Natural killer cell (primary cell): ENCODE measurements around the gene DLX4. TPM values are rescaled to one million over a fixed set of nuclear protein-coding genes. Genes with fewer than 3 reads are reported as not detected.

Experiments
- ATAC-seq, 3 donors: fragments of 150-1000 bp in 2 of 3; fragments of 200-7000 bp in 1 of 3; cut with Tn5 transposase; 1 replicate in 1 of 3; 2 replicates in 2 of 3; pipeline ENCODE4 v1.10.0; 2021; ENCODE audit warnings: mild to moderate bottlenecking in 2 of 3, moderate library complexity in 2 of 3
- DNase-seq, 2 donors: peaks; one replicate each; pipeline versions ENCODE4 v3.0.0 to v3.0.0-alpha.2; 2013 to 2021; ENCODE audit warnings: mixed read lengths in 1 of 2
- H3K27ac ChIP-seq: one replicate; pipeline ENCODE4 v1.5.1; 2013; ENCODE audit warnings: mild to moderate bottlenecking, low read length
- H3K27me3 ChIP-seq: one replicate; pipeline ENCODE4 v1.6.1; 2013; ENCODE audit warnings: low read length; ENCODE audit not compliant: control insufficient read depth, insufficient read depth
- H3K36me3 ChIP-seq: one replicate; pipeline ENCODE4 v1.6.1; 2013; ENCODE audit warnings: low read length; ENCODE audit not compliant: control insufficient read depth, insufficient read depth
- H3K4me1 ChIP-seq: one replicate; pipeline ENCODE4 v1.6.1; 2013; ENCODE audit warnings: low read length; ENCODE audit not compliant: control insufficient read depth, insufficient read depth
- H3K4me3 ChIP-seq: one replicate; pipeline ENCODE4 v1.5.1; 2013; ENCODE audit warnings: low read length
- H3K9me3 ChIP-seq: one replicate; pipeline ENCODE4 v1.6.1; 2013; ENCODE audit warnings: low read length; ENCODE audit not compliant: control insufficient read depth, insufficient read depth
- H3K27ac Mint-ChIP-seq, 2 donors: one replicate each; pipeline ENCODE4 v1.8.0; 2022; ENCODE audit warnings: mild to moderate bottlenecking in 2 of 2, mixed read lengths in 2 of 2, moderate library complexity in 1 of 2
- H3K27me3 Mint-ChIP-seq, 2 donors: one replicate each; pipeline ENCODE4 v1.8.0; 2022; ENCODE audit warnings: low read depth in 2 of 2, mixed read lengths in 2 of 2
- H3K36me3 Mint-ChIP-seq: one replicate; pipeline ENCODE4 v1.8.0; 2022; ENCODE audit warnings: mixed read lengths
- H3K4me1 Mint-ChIP-seq, 2 donors: one replicate each; pipeline ENCODE4 v1.8.0; 2022; ENCODE audit warnings: mixed read lengths in 2 of 2
- H3K4me3 Mint-ChIP-seq: one replicate; pipeline ENCODE4 v1.8.0; 2022; ENCODE audit warnings: mild to moderate bottlenecking, moderate library complexity, mixed read lengths
- H3K9me3 Mint-ChIP-seq, 2 donors: one replicate each; pipeline ENCODE4 v1.8.0; 2022; ENCODE audit warnings: mixed read lengths in 2 of 2
- CTCF ChIP-seq: fragments of 200-600 bp; IDR thresholded peaks from one replicate; pipeline ENCODE4 v1.8.0; 2022; ENCODE audit warnings: antibody characterized with exemption
- WGBS: methylation state at CpG from one replicate; pipeline ENCODE4 v1.1.7; 2013; ENCODE audit warnings: missing lambda C conversion rate; ENCODE audit not compliant: insufficient coverage; 5-methylcytosine and 5-hydroxymethylcytosine counted together
- intact Hi-C: fragments of 100-400 bp; cut with micrococcal nuclease; formaldehyde crosslinking; loops from one replicate; pipeline ENCODE4 v1.14.2; 2022
- total RNA-seq, 4 donors: library from RNA; stranded (reverse); fragments of 120-200 nt in 1 of 4; gene quantifications; one replicate each; pipeline versions ENCODE4 v1.2.3 to v1.2.4, GENCODE V29; 2013 to 2022

The DLX4 gene
- total RNA-seq, 3 donors from 2014 or later (not counting 1 experiment from before 2014, with no cell fraction given), result 0.35 to 1.1 TPM; not detected in 1

- peaks cover 10% of the 10 kb centered on the region for H3K4me1 ChIP-seq
- peak in 1 of 2 donors; percentile 26 for DNase-seq
- no peak overlapping the region for H3K27ac ChIP-seq
- no peaks in the 10 kb centered on the region for H3K9me3 ChIP-seq
- 80% methylated on average over 4 of the region's 8 CpGs for WGBS
- H3K36me3 ChIP-seq, result no peaks in the 10 kb centered on the region
- TF ChIP-seq CTCF, result no peak
- H3K4me3 ChIP-seq, result no peak overlapping the region
- H3K9me3 Mint-ChIP-seq, result no peaks in the 10 kb centered on the region
- H3K27me3 ChIP-seq, result peaks cover 8% of the 10 kb centered on the region
- no peak overlapping the region for H3K27ac Mint-ChIP-seq
- H3K4me1 Mint-ChIP-seq, result peaks cover 0 to 13% of the 10 kb centered on the region in 2 donors
- peaks cover 26 to 27% of the 10 kb centered on the region in 2 donors for H3K27me3 Mint-ChIP-seq
- peak in 2 of 3 donors; percentile 15 to 37 for ATAC-seq
- H3K4me3 Mint-ChIP-seq, result no peak overlapping the region
- no peaks in the 10 kb centered on the region for H3K36me3 Mint-ChIP-seq
- intact Hi-C loops, result no loop called here
Measured at GRCh38 chr17:50023520-50023919, 54.5 kb downstream of the DLX4 start.

Other genes starting within 250 kb of the DLX4 start
- gene FAM117A, start 205.1 kb upstream of the DLX4 start, total RNA-seq, result 10 to 100 TPM; 55.2 to 88.4 (median 79.2) TPM
- gene KAT7, start 180.5 kb upstream of the DLX4 start, total RNA-seq, result 100 to 1,000 TPM; 195 to 231 (median 213) TPM
- not detected for gene TAC4, start 121.1 kb upstream of the DLX4 start, total RNA-seq
- gene DLX3, start 26.0 kb downstream of the DLX4 start, total RNA-seq, result not detected
- 1 to 10 TPM in 2 of 3 donors, under 1 TPM in 1; 0.47 to 2.8 (median 1.4) TPM for gene ITGA3, start 86.9 kb downstream of the DLX4 start, total RNA-seq
- 10 to 100 TPM; 23.2 to 32.9 (median 23.6) TPM for gene PDK2, start 126.2 kb downstream of the DLX4 start, total RNA-seq
- gene SAMD14, start 161.0 kb downstream of the DLX4 start, total RNA-seq, result 1 to 10 TPM; 1.1 to 2.1 (median 1.5) TPM
- 100 to 1,000 TPM; 124 to 162 (median 135) TPM for gene PPP1R9B, start 181.5 kb downstream of the DLX4 start, total RNA-seq
- not detected for gene SGCA, start 196.8 kb downstream of the DLX4 start, total RNA-seq
- 1 to 10 TPM; 2.3 to 7.5 (median 2.6) TPM for gene COL1A1, start 232.4 kb downstream of the DLX4 start, total RNA-seq